HG02610 (cell line): ENCODE measurements around the gene FRAT2.

Source experiments
- ATAC-seq: cut with Tn5 transposase; IDR thresholded peaks from one replicate; pipeline ENCODE4 v1.9.1; 2021; ENCODE audit warnings: mild to moderate bottlenecking, moderate library complexity; ENCODE audit not compliant: unreplicated experiment

FRAT2 gene

GRCh38 chr10:97334370-97335175 lies at the start of gene FRAT2:
FRAT2 (minus strand) TSS chr10:97334729; CDS start chr10:97334572, 157 bp downstream.
- peak; percentile 85 for ATAC-seq

- ATAC-seq: no peak
Measured at GRCh38 chr10:97384156-97384555, 49.6 kb upstream of the FRAT2 start.

GRCh38 chr10:97383159-97383558 lies 48.6 kb upstream of the FRAT2 start:
- no peak for ATAC-seq

GRCh38 chr10:97381626-97382025 lies 47.1 kb upstream of the FRAT2 start:
- ATAC-seq: no peak

GRCh38 chr10:97380516-97380915 lies 46.0 kb upstream of the FRAT2 start:
- ATAC-seq: no peak

- no peak for ATAC-seq
Measured at GRCh38 chr10:97378933-97379921, 44.7 kb upstream of the FRAT2 start.

GRCh38 chr10:97376413-97376812 lies 41.9 kb upstream of the FRAT2 start:
- no peak for ATAC-seq

GRCh38 chr10:97373456-97373855 lies 38.9 kb upstream of the FRAT2 start:
- ATAC-seq: no peak

GRCh38 chr10:97372233-97372875 lies 37.8 kb upstream of the FRAT2 start:
- no peak for ATAC-seq

GRCh38 chr10:97371696-97372095 lies 37.2 kb upstream of the FRAT2 start:
- ATAC-seq: no peak

GRCh38 chr10:97367126-97367649 lies 32.7 kb upstream of the FRAT2 start:
- no peak for ATAC-seq

- no peak for ATAC-seq
Measured at GRCh38 chr10:97366572-97366971, 32.0 kb upstream of the FRAT2 start.

- ATAC-seq: no peak
Measured at GRCh38 chr10:97365761-97366351, 31.3 kb upstream of the FRAT2 start.

- no peak for ATAC-seq
Measured at GRCh38 chr10:97363071-97363470, 28.5 kb upstream of the FRAT2 start.

- ATAC-seq: no peak
Measured at GRCh38 chr10:97362310-97363033, 27.9 kb upstream of the FRAT2 start.

- ATAC-seq: no peak
Measured at GRCh38 chr10:97361537-97361901, 27.0 kb upstream of the FRAT2 start.

- ATAC-seq: no peak
Measured at GRCh38 chr10:97360705-97361536, 26.4 kb upstream of the FRAT2 start.

- no peak for ATAC-seq
Measured at GRCh38 chr10:97358781-97359180, 24.3 kb upstream of the FRAT2 start.

GRCh38 chr10:97358349-97358748 lies 23.8 kb upstream of the FRAT2 start:
- no peak for ATAC-seq
